Measurements from ENCODE around the gene IGSF9B. TPM values are rescaled to one million over a fixed set of nuclear protein-coding genes. Genes with fewer than 3 reads are reported as not detected.

IGSF9B gene
- total RNA-seq, 1 donor from 2014 or later, result 209 TPM

GRCh38 chr11:133928628-133929059 lies 28.1 kb downstream of the IGSF9B start:
- TF ChIP-seq CTCF (IDR thresholded peaks at IDR 0.05; ENCODE audit: partially characterized antibody, unreplicated experiment), result no peak
- H3K9me3 Mint-ChIP-seq (ENCODE audit: unreplicated experiment), result peaks cover 19% of the 10 kb centered on the region
- H3K4me3 Mint-ChIP-seq (ENCODE audit: unreplicated experiment), result peak overlapping the region; percentile 6
- H3K27me3 Mint-ChIP-seq (ENCODE audit: unreplicated experiment), result peaks cover 13% of the 10 kb centered on the region
- peak overlapping the region; percentile 65 for H3K27ac Mint-ChIP-seq (ENCODE audit: unreplicated experiment)
- no peak for DNase-seq
- H3K36me3 Mint-ChIP-seq (ENCODE audit: unreplicated experiment), result peaks cover 13% of the 10 kb centered on the region
- H3K4me1 Mint-ChIP-seq (ENCODE audit: low read depth, unreplicated experiment), result peaks cover 21% of the 10 kb centered on the region

GRCh38 chr11:133927690-133928627 lies 28.8 kb downstream of the IGSF9B start:
- Mint-ChIP-seq H3K36me3 (ENCODE audit: unreplicated experiment) (peaks cover 13% of the 10 kb centered on the region), H3K27me3 (ENCODE audit: unreplicated experiment) (peaks cover 13% of the 10 kb centered on the region), H3K9me3 (ENCODE audit: unreplicated experiment) (peaks cover 19% of the 10 kb centered on the region), H3K4me3 (ENCODE audit: unreplicated experiment) (peak overlapping the region; percentile 59), H3K27ac (ENCODE audit: unreplicated experiment) (peak overlapping the region; percentile 80), H3K4me1 (ENCODE audit: low read depth, unreplicated experiment) (peaks cover 22% of the 10 kb centered on the region)
- peak; percentile 77 for TF ChIP-seq CTCF (IDR thresholded peaks at IDR 0.05; ENCODE audit: partially characterized antibody, unreplicated experiment)
- DNase-seq, result peak; percentile 88

GRCh38 chr11:133926466-133927246 lies 30.1 kb downstream of the IGSF9B start:
- no peak for TF ChIP-seq CTCF (IDR thresholded peaks at IDR 0.05; ENCODE audit: partially characterized antibody, unreplicated experiment)
- peaks cover 17% of the 10 kb centered on the region for H3K9me3 Mint-ChIP-seq (ENCODE audit: unreplicated experiment)
- H3K27me3 Mint-ChIP-seq (ENCODE audit: unreplicated experiment), result peaks cover 11% of the 10 kb centered on the region
- peaks cover 18% of the 10 kb centered on the region for H3K36me3 Mint-ChIP-seq (ENCODE audit: unreplicated experiment)
- DNase-seq, result no peak
- H3K27ac Mint-ChIP-seq (ENCODE audit: unreplicated experiment), result no peak overlapping the region
- no peak overlapping the region for H3K4me3 Mint-ChIP-seq (ENCODE audit: unreplicated experiment)
- H3K4me1 Mint-ChIP-seq (ENCODE audit: low read depth, unreplicated experiment), result peaks cover 21% of the 10 kb centered on the region

GRCh38 chr11:133925756-133926155 lies 31.0 kb downstream of the IGSF9B start:
- H3K27me3 Mint-ChIP-seq (ENCODE audit: unreplicated experiment), result peaks cover 12% of the 10 kb centered on the region
- H3K4me1 Mint-ChIP-seq (ENCODE audit: low read depth, unreplicated experiment), result peaks cover 21% of the 10 kb centered on the region
- no peak overlapping the region for H3K4me3 Mint-ChIP-seq (ENCODE audit: unreplicated experiment)
- H3K27ac Mint-ChIP-seq (ENCODE audit: unreplicated experiment), result no peak overlapping the region
- DNase-seq, result no peak
- H3K36me3 Mint-ChIP-seq (ENCODE audit: unreplicated experiment), result peaks cover 23% of the 10 kb centered on the region
- TF ChIP-seq CTCF (IDR thresholded peaks at IDR 0.05; ENCODE audit: partially characterized antibody, unreplicated experiment), result no peak
- peaks cover 21% of the 10 kb centered on the region for H3K9me3 Mint-ChIP-seq (ENCODE audit: unreplicated experiment)
